WTC11 (cell line): ENCODE results near the gene BRCA1. TPM values are rescaled to one million over a fixed set of nuclear protein-coding genes. Genes with fewer than 3 reads are reported as not detected.

Experiments
- ATAC-seq: fragments of 200-7000 bp; cut with Tn5 transposase; 2 replicates; pipeline ENCODE4 v1.10.0; 2021; ENCODE audit warnings: mild to moderate bottlenecking, moderate library complexity
- Bru-seq: library from RNA; stranded (reverse); fragments of 400-500 nt; gene quantifications from one replicate; lab custom pipeline; 2021; lab: Mats Ljungman, UMichigan
- CTCF ChIA-PET: fragments of 300-600 bp; sonication (Branson Sonifier 250); formaldehyde crosslinking; loops from one replicate; lab custom pipeline; 2021; ENCODE audit warnings: antibody characterized with exemption; lab: Charles Lee
- POLR2A ChIA-PET: fragments of 350-600 bp; sonication (Branson Sonifier 250); formaldehyde crosslinking; loops from one replicate; lab custom pipeline; 2021; ENCODE audit warnings: antibody characterized with exemption; lab: Charles Lee
- DNase-seq: peaks from one replicate; pipeline ENCODE4 v3.0.0; 2021; ENCODE audit warnings: low spot score
- H3K27ac Mint-ChIP-seq: 2 replicates; pipeline ENCODE4 v1.8.0; 2021; ENCODE audit warnings: mixed read lengths
- H3K27me3 Mint-ChIP-seq: 2 replicates; pipeline ENCODE4 v1.8.0; 2021; ENCODE audit warnings: low read depth, mild to moderate bottlenecking, moderate library complexity, mixed read lengths
- H3K36me3 Mint-ChIP-seq: 2 replicates; pipeline ENCODE4 v1.8.0; 2021; ENCODE audit warnings: mixed read lengths
- H3K4me1 Mint-ChIP-seq: 2 replicates; pipeline ENCODE4 v1.8.0; 2022; ENCODE audit warnings: mixed read lengths
- H3K4me3 Mint-ChIP-seq: 2 replicates; pipeline ENCODE4 v1.8.0; 2021; ENCODE audit warnings: mild to moderate bottlenecking, moderate library complexity, mixed read lengths
- H3K9me3 Mint-ChIP-seq: 2 replicates; pipeline ENCODE4 v1.8.0; 2021; ENCODE audit warnings: mixed read lengths
- CREB1 ChIP-seq: sonication (generic); formaldehyde crosslinking; IDR thresholded peaks from 2 replicates; pipeline ENCODE4 v1.8.0; 2023; ENCODE audit warnings: mild to moderate bottlenecking, missing genetic modification reagents
- CREM ChIP-seq: sonication (generic); formaldehyde crosslinking; IDR thresholded peaks from 2 replicates; pipeline ENCODE4 v1.8.1; 2022; ENCODE audit warnings: mild to moderate bottlenecking, missing genetic modification reagents, moderate library complexity
- FOXJ3 ChIP-seq: sonication (generic); formaldehyde crosslinking; IDR thresholded peaks from 2 replicates; pipeline ENCODE4 v1.9.0; 2021; ENCODE audit warnings: missing genetic modification reagents, mild to moderate bottlenecking, borderline replicate concordance
- FOXP1 ChIP-seq: sonication (generic); formaldehyde crosslinking; IDR thresholded peaks from 2 replicates; pipeline ENCODE4 v1.8.0; 2022; ENCODE audit warnings: missing genetic modification reagents, mild to moderate bottlenecking, moderate library complexity, borderline replicate concordance
- SMAD4 ChIP-seq: sonication (generic); formaldehyde crosslinking; IDR thresholded peaks from 2 replicates; pipeline ENCODE4 v1.8.0; 2022; ENCODE audit warnings: mild to moderate bottlenecking, missing genetic modification reagents
- SP1 ChIP-seq: sonication (generic); formaldehyde crosslinking; conservative IDR thresholded peaks from 2 replicates; pipeline ENCODE4 v1.8.1; 2022; ENCODE audit warnings: missing genetic modification reagents
- TEAD4 ChIP-seq: sonication (generic); formaldehyde crosslinking; IDR thresholded peaks from 2 replicates; pipeline ENCODE4 v1.8.0; 2022; ENCODE audit warnings: mild to moderate bottlenecking, missing genetic modification reagents
- ZNF219 ChIP-seq: sonication (generic); formaldehyde crosslinking; IDR thresholded peaks from 2 replicates; pipeline ENCODE4 v1.8.0; 2023; ENCODE audit warnings: missing genetic modification reagents, mild to moderate bottlenecking, borderline replicate concordance
- long read RNA-seq, 3 experiments: library from RNA in 1 of 3; library from capped mRNA in 1 of 3; library from polyadenylated mRNA in 1 of 3; unstranded in 2 of 3; stranded (forward) in 1 of 3; transcript quantifications; one replicate each; pipeline ENCODE4 v2.0.0, GENCODE V29; 2021
- total RNA-seq: library from RNA; stranded (reverse); gene quantifications from 3 replicates; pipeline ENCODE4 v1.2.3, GENCODE V29; 2021
- TF ChIP-seq, protein P1 (sequence below): sonication (generic); formaldehyde crosslinking; IDR thresholded peaks from 2 replicates; pipeline ENCODE4 v1.8.1; 2023; ENCODE audit warnings: mild to moderate bottlenecking, missing genetic modification reagents, moderate library complexity
- TF ChIP-seq, protein P2 (sequence below): sonication (generic); formaldehyde crosslinking; IDR thresholded peaks from 2 replicates; pipeline ENCODE4 v1.8.1; 2022; ENCODE audit warnings: low read depth, mild to moderate bottlenecking, moderate library complexity, missing genetic modification reagents, borderline replicate concordance
- TF ChIP-seq, protein P3 (sequence below): fragments of 200-600 bp; IDR thresholded peaks from 2 replicates; pipeline ENCODE4 v1.8.0; 2022; ENCODE audit warnings: antibody characterized with exemption
- TF ChIP-seq, protein P4 (sequence below): sonication (generic); formaldehyde crosslinking; IDR thresholded peaks from 2 replicates; pipeline ENCODE4 v1.8.1; 2023; ENCODE audit warnings: mild to moderate bottlenecking, missing genetic modification reagents, borderline replicate concordance
- TF ChIP-seq, protein P5 (sequence below): sonication (generic); formaldehyde crosslinking; IDR thresholded peaks from 2 replicates; pipeline ENCODE4 v1.8.0; 2022; ENCODE audit warnings: mild to moderate bottlenecking, missing genetic modification reagents
- TF ChIP-seq, protein P6 (sequence below): fragments of 250-450 bp; sonication (Bioruptor Pico); IDR thresholded peaks from 2 replicates; pipeline ENCODE4 v1.9.0; 2021; ENCODE audit warnings: mild to moderate bottlenecking, borderline replicate concordance
- TF ChIP-seq, protein P7 (sequence below): fragments of 250-450 bp; sonication (Bioruptor Pico); IDR thresholded peaks from 2 replicates; pipeline ENCODE4 v1.9.0; 2021; ENCODE audit warnings: moderate library complexity, mild to moderate bottlenecking, inconsistent platforms, borderline replicate concordance
- TF ChIP-seq, protein P8 (sequence below): sonication (generic); formaldehyde crosslinking; IDR thresholded peaks from 2 replicates; pipeline ENCODE4 v1.8.1; 2022; ENCODE audit warnings: mild to moderate bottlenecking, missing genetic modification reagents, moderate library complexity, borderline replicate concordance

Gene BRCA1
- 37.8 to 38.4 TPM (median 38.1 TPM) in 3 replicates for total RNA-seq
- percentile 67 among the genes with signal in this experiment for Bru-seq, nascent RNA
- long read RNA-seq, experiment 1, full-length matches to known transcripts: 6 of 66 reads
- long read RNA-seq, experiment 1, partial matches to known transcripts: 18 of 66 reads
- long read RNA-seq, experiment 1, other reads (novel, unspliced or antisense): 42 of 66 reads
- long read RNA-seq, experiment 2, partial matches to known transcripts: 3 of 13 reads
- long read RNA-seq, experiment 2, other reads (novel, unspliced or antisense): 10 of 13 reads
- long read RNA-seq, experiment 3, full-length matches to known transcripts: 1 of 5 reads
- long read RNA-seq, experiment 3, partial matches to known transcripts: 0 of 5 reads
- long read RNA-seq, experiment 3, other reads (novel, unspliced or antisense): 4 of 5 reads

DNA sequence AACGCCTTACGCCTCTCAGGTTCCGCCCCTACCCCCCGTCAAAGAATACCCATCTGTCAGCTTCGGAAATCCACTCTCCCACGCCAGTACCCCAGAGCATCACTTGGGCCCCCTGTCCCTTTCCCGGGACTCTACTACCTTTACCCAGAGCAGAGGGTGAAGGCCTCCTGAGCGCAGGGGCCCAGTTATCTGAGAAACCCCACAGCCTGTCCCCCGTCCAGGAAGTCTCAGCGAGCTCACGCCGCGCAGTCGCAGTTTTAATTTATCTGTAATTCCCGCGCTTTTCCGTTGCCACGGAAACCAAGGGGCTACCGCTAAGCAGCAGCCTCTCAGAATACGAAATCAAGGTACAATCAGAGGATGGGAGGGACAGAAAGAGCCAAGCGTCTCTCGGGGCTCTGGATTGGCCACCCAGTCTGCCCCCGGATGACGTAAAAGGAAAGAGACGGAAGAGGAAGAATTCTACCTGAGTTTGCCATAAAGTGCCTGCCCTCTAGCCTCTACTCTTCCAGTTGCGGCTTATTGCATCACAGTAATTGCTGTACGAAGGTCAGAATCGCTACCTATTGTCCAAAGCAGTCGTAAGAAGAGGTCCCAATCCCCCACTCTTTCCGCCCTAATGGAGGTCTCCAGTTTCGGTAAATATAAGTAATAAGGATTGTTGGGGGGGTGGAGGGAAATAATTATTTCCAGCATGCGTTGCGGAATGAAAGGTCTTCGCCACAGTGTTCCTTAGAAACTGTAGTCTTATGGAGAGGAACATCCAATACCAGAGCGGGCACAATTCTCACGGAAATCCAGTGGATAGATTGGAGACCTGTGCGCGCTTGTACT lies at the start of gene BRCA1:
Gene BRCA1 (minus strand): TSS at position 232 of the 834 bp plus-strand sequence. CDS start 1,268 bp downstream, outside the sequence.
- CTCF ChIA-PET: interaction anchor here (0.5 to 1.6 kb wide), 8 partner anchors 11 to 998 kb away, joined by 3 to 18 read pairs (median 4); partner anchors contain the start of genes HDAC5, RPL27 and TMEM106A
- POLR2A ChIA-PET: interaction anchor here (0.5 to 2.2 kb wide), 8 partner anchors 15 to 278 kb away, joined by 3 to 10 read pairs (median 4); partner anchors contain the start of gene RPL27
- peaks cover 9% of the 10 kb centered on the region for H3K9me3 Mint-ChIP-seq
- peak; percentile 93 for DNase-seq
- H3K27ac Mint-ChIP-seq: peak within 1 kb of the TSS; percentile 99
- peaks cover 33% of the 10 kb centered on the region for H3K36me3 Mint-ChIP-seq
- no peaks in the 10 kb centered on the region for H3K27me3 Mint-ChIP-seq
- H3K4me3 Mint-ChIP-seq: peak within 1 kb of the TSS; percentile 98
- peaks cover 9% of the 10 kb centered on the region for H3K4me1 Mint-ChIP-seq
- peak; percentile 98 for ATAC-seq
- TF ChIP-seq, protein P1, sequence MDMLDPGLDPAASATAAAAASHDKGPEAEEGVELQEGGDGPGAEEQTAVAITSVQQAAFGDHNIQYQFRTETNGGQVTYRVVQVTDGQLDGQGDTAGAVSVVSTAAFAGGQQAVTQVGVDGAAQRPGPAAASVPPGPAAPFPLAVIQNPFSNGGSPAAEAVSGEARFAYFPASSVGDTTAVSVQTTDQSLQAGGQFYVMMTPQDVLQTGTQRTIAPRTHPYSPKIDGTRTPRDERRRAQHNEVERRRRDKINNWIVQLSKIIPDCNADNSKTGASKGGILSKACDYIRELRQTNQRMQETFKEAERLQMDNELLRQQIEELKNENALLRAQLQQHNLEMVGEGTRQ (CRISPR knock-in tag): no peak
- TF ChIP-seq, protein P2, sequence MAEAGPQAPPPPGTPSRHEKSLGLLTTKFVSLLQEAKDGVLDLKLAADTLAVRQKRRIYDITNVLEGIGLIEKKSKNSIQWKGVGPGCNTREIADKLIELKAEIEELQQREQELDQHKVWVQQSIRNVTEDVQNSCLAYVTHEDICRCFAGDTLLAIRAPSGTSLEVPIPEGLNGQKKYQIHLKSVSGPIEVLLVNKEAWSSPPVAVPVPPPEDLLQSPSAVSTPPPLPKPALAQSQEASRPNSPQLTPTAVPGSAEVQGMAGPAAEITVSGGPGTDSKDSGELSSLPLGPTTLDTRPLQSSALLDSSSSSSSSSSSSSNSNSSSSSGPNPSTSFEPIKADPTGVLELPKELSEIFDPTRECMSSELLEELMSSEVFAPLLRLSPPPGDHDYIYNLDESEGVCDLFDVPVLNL: peak; percentile 89; the same call in 1 of the 2 replicates
- TF ChIP-seq, protein P3, sequence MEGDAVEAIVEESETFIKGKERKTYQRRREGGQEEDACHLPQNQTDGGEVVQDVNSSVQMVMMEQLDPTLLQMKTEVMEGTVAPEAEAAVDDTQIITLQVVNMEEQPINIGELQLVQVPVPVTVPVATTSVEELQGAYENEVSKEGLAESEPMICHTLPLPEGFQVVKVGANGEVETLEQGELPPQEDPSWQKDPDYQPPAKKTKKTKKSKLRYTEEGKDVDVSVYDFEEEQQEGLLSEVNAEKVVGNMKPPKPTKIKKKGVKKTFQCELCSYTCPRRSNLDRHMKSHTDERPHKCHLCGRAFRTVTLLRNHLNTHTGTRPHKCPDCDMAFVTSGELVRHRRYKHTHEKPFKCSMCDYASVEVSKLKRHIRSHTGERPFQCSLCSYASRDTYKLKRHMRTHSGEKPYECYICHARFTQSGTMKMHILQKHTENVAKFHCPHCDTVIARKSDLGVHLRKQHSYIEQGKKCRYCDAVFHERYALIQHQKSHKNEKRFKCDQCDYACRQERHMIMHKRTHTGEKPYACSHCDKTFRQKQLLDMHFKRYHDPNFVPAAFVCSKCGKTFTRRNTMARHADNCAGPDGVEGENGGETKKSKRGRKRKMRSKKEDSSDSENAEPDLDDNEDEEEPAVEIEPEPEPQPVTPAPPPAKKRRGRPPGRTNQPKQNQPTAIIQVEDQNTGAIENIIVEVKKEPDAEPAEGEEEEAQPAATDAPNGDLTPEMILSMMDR: no peak
- TF ChIP-seq, protein P4, sequence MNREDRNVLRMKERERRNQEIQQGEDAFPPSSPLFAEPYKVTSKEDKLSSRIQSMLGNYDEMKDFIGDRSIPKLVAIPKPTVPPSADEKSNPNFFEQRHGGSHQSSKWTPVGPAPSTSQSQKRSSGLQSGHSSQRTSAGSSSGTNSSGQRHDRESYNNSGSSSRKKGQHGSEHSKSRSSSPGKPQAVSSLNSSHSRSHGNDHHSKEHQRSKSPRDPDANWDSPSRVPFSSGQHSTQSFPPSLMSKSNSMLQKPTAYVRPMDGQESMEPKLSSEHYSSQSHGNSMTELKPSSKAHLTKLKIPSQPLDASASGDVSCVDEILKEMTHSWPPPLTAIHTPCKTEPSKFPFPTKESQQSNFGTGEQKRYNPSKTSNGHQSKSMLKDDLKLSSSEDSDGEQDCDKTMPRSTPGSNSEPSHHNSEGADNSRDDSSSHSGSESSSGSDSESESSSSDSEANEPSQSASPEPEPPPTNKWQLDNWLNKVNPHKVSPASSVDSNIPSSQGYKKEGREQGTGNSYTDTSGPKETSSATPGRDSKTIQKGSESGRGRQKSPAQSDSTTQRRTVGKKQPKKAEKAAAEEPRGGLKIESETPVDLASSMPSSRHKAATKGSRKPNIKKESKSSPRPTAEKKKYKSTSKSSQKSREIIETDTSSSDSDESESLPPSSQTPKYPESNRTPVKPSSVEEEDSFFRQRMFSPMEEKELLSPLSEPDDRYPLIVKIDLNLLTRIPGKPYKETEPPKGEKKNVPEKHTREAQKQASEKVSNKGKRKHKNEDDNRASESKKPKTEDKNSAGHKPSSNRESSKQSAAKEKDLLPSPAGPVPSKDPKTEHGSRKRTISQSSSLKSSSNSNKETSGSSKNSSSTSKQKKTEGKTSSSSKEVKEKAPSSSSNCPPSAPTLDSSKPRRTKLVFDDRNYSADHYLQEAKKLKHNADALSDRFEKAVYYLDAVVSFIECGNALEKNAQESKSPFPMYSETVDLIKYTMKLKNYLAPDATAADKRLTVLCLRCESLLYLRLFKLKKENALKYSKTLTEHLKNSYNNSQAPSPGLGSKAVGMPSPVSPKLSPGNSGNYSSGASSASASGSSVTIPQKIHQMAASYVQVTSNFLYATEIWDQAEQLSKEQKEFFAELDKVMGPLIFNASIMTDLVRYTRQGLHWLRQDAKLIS (CRISPR knock-in tag): no peak
- TF ChIP-seq CREM (CRISPR knock-in tag) (peak; percentile 95), FOXJ3 (0 out of 2 replicates have a peak, but pooled peaks have one; percentile 21), ZNF219 (no peak), SMAD4 (CRISPR knock-in tag) (no peak), CREB1 (CRISPR knock-in tag) (0 out of 2 replicates have a peak, but pooled peaks have one; percentile 36), SP1 (CRISPR knock-in tag) (peak; percentile 61), FOXP1 (CRISPR knock-in tag) (no peak), TEAD4 (CRISPR knock-in tag) (no peak)
- TF ChIP-seq, protein P5, sequence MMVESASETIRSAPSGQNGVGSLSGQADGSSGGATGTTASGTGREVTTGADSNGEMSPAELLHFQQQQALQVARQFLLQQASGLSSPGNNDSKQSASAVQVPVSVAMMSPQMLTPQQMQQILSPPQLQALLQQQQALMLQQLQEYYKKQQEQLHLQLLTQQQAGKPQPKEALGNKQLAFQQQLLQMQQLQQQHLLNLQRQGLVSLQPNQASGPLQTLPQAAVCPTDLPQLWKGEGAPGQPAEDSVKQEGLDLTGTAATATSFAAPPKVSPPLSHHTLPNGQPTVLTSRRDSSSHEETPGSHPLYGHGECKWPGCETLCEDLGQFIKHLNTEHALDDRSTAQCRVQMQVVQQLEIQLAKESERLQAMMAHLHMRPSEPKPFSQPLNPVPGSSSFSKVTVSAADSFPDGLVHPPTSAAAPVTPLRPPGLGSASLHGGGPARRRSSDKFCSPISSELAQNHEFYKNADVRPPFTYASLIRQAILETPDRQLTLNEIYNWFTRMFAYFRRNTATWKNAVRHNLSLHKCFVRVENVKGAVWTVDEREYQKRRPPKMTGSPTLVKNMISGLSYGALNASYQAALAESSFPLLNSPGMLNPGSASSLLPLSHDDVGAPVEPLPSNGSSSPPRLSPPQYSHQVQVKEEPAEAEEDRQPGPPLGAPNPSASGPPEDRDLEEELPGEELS (CRISPR knock-in tag): peak; percentile 63; the same call in 1 of the 2 replicates
- TF ChIP-seq, protein P6, sequence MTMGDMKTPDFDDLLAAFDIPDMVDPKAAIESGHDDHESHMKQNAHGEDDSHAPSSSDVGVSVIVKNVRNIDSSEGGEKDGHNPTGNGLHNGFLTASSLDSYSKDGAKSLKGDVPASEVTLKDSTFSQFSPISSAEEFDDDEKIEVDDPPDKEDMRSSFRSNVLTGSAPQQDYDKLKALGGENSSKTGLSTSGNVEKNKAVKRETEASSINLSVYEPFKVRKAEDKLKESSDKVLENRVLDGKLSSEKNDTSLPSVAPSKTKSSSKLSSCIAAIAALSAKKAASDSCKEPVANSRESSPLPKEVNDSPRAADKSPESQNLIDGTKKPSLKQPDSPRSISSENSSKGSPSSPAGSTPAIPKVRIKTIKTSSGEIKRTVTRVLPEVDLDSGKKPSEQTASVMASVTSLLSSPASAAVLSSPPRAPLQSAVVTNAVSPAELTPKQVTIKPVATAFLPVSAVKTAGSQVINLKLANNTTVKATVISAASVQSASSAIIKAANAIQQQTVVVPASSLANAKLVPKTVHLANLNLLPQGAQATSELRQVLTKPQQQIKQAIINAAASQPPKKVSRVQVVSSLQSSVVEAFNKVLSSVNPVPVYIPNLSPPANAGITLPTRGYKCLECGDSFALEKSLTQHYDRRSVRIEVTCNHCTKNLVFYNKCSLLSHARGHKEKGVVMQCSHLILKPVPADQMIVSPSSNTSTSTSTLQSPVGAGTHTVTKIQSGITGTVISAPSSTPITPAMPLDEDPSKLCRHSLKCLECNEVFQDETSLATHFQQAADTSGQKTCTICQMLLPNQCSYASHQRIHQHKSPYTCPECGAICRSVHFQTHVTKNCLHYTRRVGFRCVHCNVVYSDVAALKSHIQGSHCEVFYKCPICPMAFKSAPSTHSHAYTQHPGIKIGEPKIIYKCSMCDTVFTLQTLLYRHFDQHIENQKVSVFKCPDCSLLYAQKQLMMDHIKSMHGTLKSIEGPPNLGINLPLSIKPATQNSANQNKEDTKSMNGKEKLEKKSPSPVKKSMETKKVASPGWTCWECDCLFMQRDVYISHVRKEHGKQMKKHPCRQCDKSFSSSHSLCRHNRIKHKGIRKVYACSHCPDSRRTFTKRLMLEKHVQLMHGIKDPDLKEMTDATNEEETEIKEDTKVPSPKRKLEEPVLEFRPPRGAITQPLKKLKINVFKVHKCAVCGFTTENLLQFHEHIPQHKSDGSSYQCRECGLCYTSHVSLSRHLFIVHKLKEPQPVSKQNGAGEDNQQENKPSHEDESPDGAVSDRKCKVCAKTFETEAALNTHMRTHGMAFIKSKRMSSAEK (CRISPR knock-in tag): no peak
- TF ChIP-seq, protein P7, sequence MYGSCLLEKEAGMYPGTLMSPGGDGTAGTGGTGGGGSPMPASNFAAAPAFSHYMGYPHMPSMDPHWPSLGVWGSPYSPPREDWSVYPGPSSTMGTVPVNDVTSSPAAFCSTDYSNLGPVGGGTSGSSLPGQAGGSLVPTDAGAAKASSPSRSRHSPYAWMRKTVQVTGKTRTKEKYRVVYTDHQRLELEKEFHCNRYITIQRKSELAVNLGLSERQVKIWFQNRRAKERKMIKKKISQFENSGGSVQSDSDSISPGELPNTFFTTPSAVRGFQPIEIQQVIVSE: no peak
- TF ChIP-seq, protein P8, sequence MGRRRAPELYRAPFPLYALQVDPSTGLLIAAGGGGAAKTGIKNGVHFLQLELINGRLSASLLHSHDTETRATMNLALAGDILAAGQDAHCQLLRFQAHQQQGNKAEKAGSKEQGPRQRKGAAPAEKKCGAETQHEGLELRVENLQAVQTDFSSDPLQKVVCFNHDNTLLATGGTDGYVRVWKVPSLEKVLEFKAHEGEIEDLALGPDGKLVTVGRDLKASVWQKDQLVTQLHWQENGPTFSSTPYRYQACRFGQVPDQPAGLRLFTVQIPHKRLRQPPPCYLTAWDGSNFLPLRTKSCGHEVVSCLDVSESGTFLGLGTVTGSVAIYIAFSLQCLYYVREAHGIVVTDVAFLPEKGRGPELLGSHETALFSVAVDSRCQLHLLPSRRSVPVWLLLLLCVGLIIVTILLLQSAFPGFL (CRISPR knock-in tag): no peak
